Panc1 (cell line): ENCODE results near the gene PPP3R1.

Experiments
- CTCF ChIP-seq: fragments of 450-650 bp; IDR thresholded peaks from 2 replicates; pipeline ENCODE4 v1.5.1; 2017; ENCODE audit warnings: mild to moderate bottlenecking
- POLR2AphosphoS5 ChIP-seq: IDR thresholded peaks from 2 replicates; pipeline ENCODE4 v1.6.1; 2012; ENCODE audit warnings: mild to moderate bottlenecking, low read depth, low read length, moderate library complexity
- REST ChIP-seq, 2 experiments: IDR thresholded peaks; 2 replicates each; pipeline ENCODE4 v1.6.1; 2011 to 2012; ENCODE audit warnings: low read depth in 2 of 2, control low read depth in 1 of 2, low read length in 1 of 2, mild to moderate bottlenecking in 1 of 2, moderate library complexity in 1 of 2; ENCODE audit not compliant: insufficient read depth in 1 of 2
- TCF7L2 ChIP-seq: IDR thresholded peaks from 2 replicates; pipeline ENCODE4 v1.6.1; 2011; ENCODE audit warnings: mild to moderate bottlenecking, low read depth, low read length, inconsistent platforms

- no peak for TF ChIP-seq CTCF
- no peak for TF ChIP-seq POLR2AphosphoS5
- TF ChIP-seq TCF7L2: no peak
- TF ChIP-seq REST (IDR thresholded peaks at IDR 0.05; ENCODE audit: insufficient read depth in 1 of 2, low read depth in 2 of 2, low read length in 1 of 2): no peak
Observed at GRCh38 chr2:68278169-68278568, 25.8 kb upstream of the PPP3R1 start.
